ENCODE measurements around the gene BORCS8. TPM values are rescaled to one million over a fixed set of nuclear protein-coding genes. Genes with fewer than 3 reads are reported as not detected.

BORCS8 gene
- total RNA-seq, result 10 to 100 TPM; 17.2 to 32.2 (median 22.1) TPM

DNA sequence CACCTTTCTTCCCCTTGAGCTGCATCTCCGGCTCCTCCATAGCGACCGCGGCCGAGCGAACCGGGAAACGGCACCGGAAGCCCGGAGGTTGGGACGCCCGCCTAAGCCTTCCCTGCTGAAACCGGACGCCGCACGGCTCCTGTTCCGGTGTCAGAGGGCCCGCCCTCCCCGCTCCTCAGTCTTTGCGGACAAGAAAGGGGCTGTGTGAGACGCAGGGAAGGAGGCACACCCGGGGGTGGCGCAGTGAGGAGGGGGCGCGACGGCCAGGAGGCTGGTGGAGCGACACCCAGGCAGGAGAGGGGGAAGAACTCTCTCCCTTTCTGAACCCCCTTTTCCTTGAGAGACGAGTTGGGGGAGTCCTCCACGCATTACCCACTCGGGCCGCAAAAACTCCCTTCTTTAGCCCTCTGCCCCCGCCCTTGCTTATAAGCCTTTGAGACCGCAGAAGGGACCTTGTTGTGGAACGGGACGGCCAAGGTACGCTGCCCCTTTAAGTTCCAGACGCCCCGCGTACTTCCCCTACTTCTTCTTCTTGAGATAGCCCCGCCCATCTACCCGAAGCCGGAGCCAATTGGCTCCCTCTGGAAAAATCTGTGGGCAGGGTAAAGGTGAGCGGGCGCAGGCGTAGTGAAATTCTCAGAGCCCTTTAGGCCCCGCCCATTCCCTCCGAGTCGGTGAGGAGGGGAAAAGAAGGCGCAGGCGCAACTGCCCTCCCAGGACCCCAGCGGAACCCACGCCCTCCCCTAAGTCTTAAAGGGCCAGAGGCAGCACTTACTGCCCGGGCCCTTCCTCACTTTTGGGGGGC is at the start of gene BORCS8, which contains the start of gene RFXANK:
TSS of gene BORCS8 (minus strand) at position 75 of the 805 bp plus-strand sequence. CDS start at position 40, 35 bp downstream.
TSS of gene RFXANK (plus strand) at position 181 of the 805 bp plus-strand sequence. CDS start 1,689 bp downstream, outside the sequence.
- Histone ChIP-seq H3K9me3 (no peaks in the 10 kb centered on the region), H3K36me3 (peaks cover 0 to 13% (median 0%) of the 10 kb centered on the region in 3 donors), H3K4me1 (peaks cover 4 to 35% (median 17%) of the 10 kb centered on the region in 4 donors), H3K4me3 (peak within 1 kb of the TSS; percentile 68 to 96 (median 88)), H3K27ac (peak within 1 kb of the TSS; percentile 95 to 99 (median 98)), H3K27me3 (no peaks in the 10 kb centered on the region)
- peak; percentile 98 to 100 (median 99) for DNase-seq
- TF ChIP-seq CTCF (IDR thresholded peaks at IDR 0.05) (peak in 1 of 6 experiments; percentile 1), POLR2A (IDR thresholded peaks at IDR 0.05) (peak; percentile 44 to 80)

GRCh38 chr19:19240476-19240875 is 48.5 kb upstream of the BORCS8 start:
- no peak overlapping the region for H3K27ac ChIP-seq
- DNase-seq, result no peak
- no peaks in the 10 kb centered on the region for H3K4me1 ChIP-seq
- H3K36me3 ChIP-seq, result no peaks in the 10 kb centered on the region
- no peak overlapping the region for H3K4me3 ChIP-seq
- H3K27me3 ChIP-seq, result no peaks in the 10 kb centered on the region
- TF ChIP-seq POLR2A (IDR thresholded peaks at IDR 0.05) (no peak), CTCF (IDR thresholded peaks at IDR 0.05) (no peak)
- peaks cover 0 to 2% (median under 1%) of the 10 kb centered on the region in 4 donors for H3K9me3 ChIP-seq

DNA sequence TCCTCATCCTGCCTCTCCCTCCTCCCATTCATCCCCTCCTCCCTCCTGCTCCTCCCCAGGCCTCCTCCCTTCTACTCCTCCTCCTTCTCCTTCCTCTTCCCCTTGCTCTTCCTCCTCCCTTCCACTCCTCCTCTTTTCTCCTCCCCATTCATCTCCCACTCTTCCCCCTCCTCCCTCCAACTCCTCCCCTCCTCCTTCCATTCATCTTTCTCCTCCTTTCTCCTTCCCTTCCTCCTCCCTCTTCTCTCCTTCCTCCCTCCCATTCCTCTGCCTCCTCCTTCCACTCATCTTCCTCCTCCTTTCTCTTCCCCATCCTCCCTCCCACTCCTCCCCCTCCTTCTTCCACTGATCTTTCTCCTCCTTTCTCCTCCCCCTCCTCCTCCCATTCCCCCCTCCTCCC is 47.7 kb upstream of the BORCS8 start:
- H3K27me3 ChIP-seq, result no peaks in the 10 kb centered on the region
- peaks cover 0 to 10% (median 5%) of the 10 kb centered on the region in 4 donors for H3K9me3 ChIP-seq
- TF ChIP-seq POLR2A (IDR thresholded peaks at IDR 0.05) (no peak), CTCF (IDR thresholded peaks at IDR 0.05) (no peak)
- no peak for DNase-seq
- no peaks in the 10 kb centered on the region for H3K36me3 ChIP-seq
- no peaks in the 10 kb centered on the region for H3K4me1 ChIP-seq
- no peak overlapping the region for H3K4me3 ChIP-seq
- H3K27ac ChIP-seq, result no peak overlapping the region

DNA sequence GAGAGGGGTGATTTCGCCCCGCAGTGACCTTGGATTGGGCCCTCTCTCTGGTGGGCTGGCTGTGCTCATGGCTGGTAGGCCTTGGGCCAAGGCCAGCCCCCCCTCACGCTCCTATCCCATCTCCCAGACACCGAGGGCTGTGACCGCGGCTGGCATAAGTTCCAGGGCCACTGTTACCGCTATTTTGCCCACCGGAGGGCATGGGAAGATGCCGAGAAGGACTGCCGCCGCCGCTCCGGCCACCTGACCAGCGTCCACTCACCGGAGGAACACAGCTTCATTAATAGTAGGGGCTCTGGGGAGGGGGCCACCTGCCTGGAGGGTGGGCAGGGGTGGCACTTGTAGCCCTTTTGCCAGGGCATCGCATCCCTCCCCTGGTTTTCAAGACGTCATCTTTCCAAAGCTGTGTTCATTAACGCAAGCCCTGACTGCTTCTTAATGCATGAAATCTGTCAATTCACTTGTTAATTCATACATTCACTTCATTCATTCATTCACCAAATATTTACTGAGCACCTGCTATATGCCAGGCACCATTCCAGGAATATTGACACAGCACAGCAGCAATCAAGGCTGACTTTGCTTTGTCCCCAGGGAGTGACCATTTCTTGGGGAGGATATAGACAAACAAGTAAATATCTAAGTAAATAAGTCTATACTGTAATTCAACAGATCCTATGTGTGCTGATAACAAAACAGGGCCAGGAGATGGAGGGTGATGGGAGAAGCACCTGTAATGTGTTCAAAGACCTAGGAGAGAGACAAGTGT is 46.4 kb upstream of the BORCS8 start:
- TF ChIP-seq CTCF (IDR thresholded peaks at IDR 0.05) (no peak), POLR2A (IDR thresholded peaks at IDR 0.05) (no peak)
- H3K27me3 ChIP-seq, result no peaks in the 10 kb centered on the region

GRCh38 chr19:19236173-19236572 is 44.2 kb upstream of the BORCS8 start:
- Histone ChIP-seq H3K27ac (no peak overlapping the region), H3K4me3 (no peak overlapping the region), H3K36me3 (no peaks in the 10 kb centered on the region), H3K27me3 (no peaks in the 10 kb centered on the region), H3K4me1 (no peaks in the 10 kb centered on the region), H3K9me3 (peaks cover 0 to 21% (median 7%) of the 10 kb centered on the region in 4 donors)
- TF ChIP-seq CTCF (IDR thresholded peaks at IDR 0.05) (no peak), POLR2A (IDR thresholded peaks at IDR 0.05) (no peak)
- no peak for DNase-seq

More for the DNA sequence above, 46.4 kb upstream of the BORCS8 start:
- Histone ChIP-seq H3K36me3 (no peaks in the 10 kb centered on the region), H3K27ac (no peak overlapping the region), H3K4me3 (no peak overlapping the region), H3K9me3 (peaks cover 0 to 21% (median 7%) of the 10 kb centered on the region in 4 donors), H3K4me1 (no peaks in the 10 kb centered on the region)
- no peak for DNase-seq

Measured in Peyer's patch (tissue), 4 donors.